IMR-90 (cell line): ENCODE measurements around the gene TBX20. TPM values are rescaled to one million over a fixed set of nuclear protein-coding genes. Genes with fewer than 3 reads are reported as not detected.

Experiments
- ATAC-seq: fragments of 200-7000 bp; cut with Tn5 transposase; 2 replicates; pipeline ENCODE4 v1.9.1; 2020; ENCODE audit warnings: low read depth, mild to moderate bottlenecking, moderate library complexity
- BruUV-seq: library from RNA; stranded (reverse); fragments of 400-500 nt; replicated peaks from 2 replicates; lab custom pipeline; 2021; lab: Mats Ljungman, UMichigan
- CTCF ChIA-PET: fragments of 300-600 bp; formaldehyde crosslinking; extraction: SDS; loops from one replicate; lab custom pipeline; 2021; ENCODE audit warnings: antibody characterized with exemption; lab: Yijun Ruan, JAX
- POLR2A ChIA-PET: fragments of 300-600 bp; sonication (Branson Sonifier 250); formaldehyde crosslinking; loops from one replicate; lab custom pipeline; 2022; ENCODE audit warnings: antibody characterized with exemption; ENCODE audit not compliant: unreplicated experiment; lab: Charles Lee
- DNase-seq: peaks from one replicate; pipeline ENCODE4 v3.0.0; 2013
- H2AFZ ChIP-seq: replicated peaks from 2 replicates; pipeline ENCODE3; 2013; ENCODE audit warnings: low read length, mild to moderate bottlenecking; ENCODE audit not compliant: poor library complexity
- H2AK5ac ChIP-seq: 2 replicates; pipeline ENCODE4 v1.6.1; 2013; ENCODE audit warnings: low read depth, low read length, inconsistent platforms
- H2AK9ac ChIP-seq: replicated peaks from 2 replicates; pipeline ENCODE3; 2013; ENCODE audit warnings: mild to moderate bottlenecking, low read depth, low read length, moderate library complexity; ENCODE audit not compliant: poor library complexity
- H2BK120ac ChIP-seq: 2 replicates; pipeline ENCODE4 v1.6.1; 2013; ENCODE audit warnings: low read depth, low read length, inconsistent platforms
- H2BK15ac ChIP-seq: 3 replicates; pipeline ENCODE4 v1.6.1; 2013; ENCODE audit warnings: low read depth, low read length, inconsistent platforms
- H2BK20ac ChIP-seq: 2 replicates; pipeline ENCODE4 v1.6.1; 2013; ENCODE audit warnings: low read depth, mild to moderate bottlenecking, inconsistent platforms, low read length, moderate library complexity
- H2BK5ac ChIP-seq: 2 replicates; pipeline ENCODE4 v1.6.1; 2013; ENCODE audit warnings: mild to moderate bottlenecking, low read depth, low read length, inconsistent platforms; ENCODE audit not compliant: poor library complexity, severe bottlenecking
- H3K14ac ChIP-seq: replicated peaks from 2 replicates; pipeline ENCODE4 v1.6.1; 2013; ENCODE audit warnings: low read depth, low read length, inconsistent platforms
- H3K18ac ChIP-seq: 2 replicates; pipeline ENCODE4 v1.6.1; 2013; ENCODE audit warnings: low read depth, low read length, control low read depth
- H3K23ac ChIP-seq: 2 replicates; pipeline ENCODE4 v1.6.1; 2013; ENCODE audit warnings: low read depth, low read length, inconsistent platforms
- H3K27ac ChIP-seq: 2 replicates; pipeline ENCODE4 v1.5.1; 2013; ENCODE audit warnings: mild to moderate bottlenecking, control low read depth, low read length; ENCODE audit not compliant: insufficient read depth
- H3K27me3 ChIP-seq: 2 replicates; pipeline ENCODE4 v1.6.1; 2013; ENCODE audit warnings: low read length; ENCODE audit not compliant: control insufficient read depth, insufficient read depth
- H3K36me3 ChIP-seq: 2 replicates; pipeline ENCODE4 v1.6.1; 2013; ENCODE audit warnings: low read length, mixed read lengths; ENCODE audit not compliant: control insufficient read depth, insufficient read depth
- H3K4ac ChIP-seq: 2 replicates; pipeline ENCODE4 v1.6.1; 2013; ENCODE audit warnings: low read depth, low read length, inconsistent platforms
- H3K4me1 ChIP-seq: 2 replicates; pipeline ENCODE4 v1.6.1; 2013; ENCODE audit warnings: low read length, mixed read lengths; ENCODE audit not compliant: control insufficient read depth, insufficient read depth
- H3K4me2 ChIP-seq: 2 replicates; pipeline ENCODE4 v1.6.1; 2013; ENCODE audit warnings: low read depth, mild to moderate bottlenecking, control low read depth, low read length, moderate library complexity
- H3K4me3 ChIP-seq: 2 replicates; pipeline ENCODE4 v1.5.1; 2013; ENCODE audit warnings: low read depth, mild to moderate bottlenecking, control low read depth, low read length, moderate library complexity; ENCODE audit not compliant: insufficient read depth
- H3K56ac ChIP-seq: 2 replicates; pipeline ENCODE4 v1.6.1; 2013; ENCODE audit warnings: low read length, inconsistent platforms; ENCODE audit not compliant: insufficient read depth; ENCODE audit errors: extremely low read depth
- H3K79me1 ChIP-seq, 2 experiments: 2 replicates each; pipeline ENCODE4 v1.6.1; 2013; ENCODE audit warnings: low read length in 2 of 2, inconsistent platforms in 1 of 2, low read depth in 1 of 2
- H3K9ac ChIP-seq: 2 replicates; pipeline ENCODE4 v1.6.1; 2013; ENCODE audit warnings: low read depth, low read length, control low read depth
- H3K9me1 ChIP-seq: 2 replicates; pipeline ENCODE4 v1.6.1; 2013; ENCODE audit warnings: low read length, inconsistent platforms; ENCODE audit not compliant: insufficient read depth
- H3K9me3 ChIP-seq: 2 replicates; pipeline ENCODE4 v1.6.1; 2013; ENCODE audit warnings: low read length; ENCODE audit not compliant: control insufficient read depth, insufficient read depth
- H4K20me1 ChIP-seq: 2 replicates; pipeline ENCODE4 v1.6.1; 2013; ENCODE audit warnings: low read length, inconsistent platforms; ENCODE audit not compliant: insufficient read depth
- H4K5ac ChIP-seq: 2 replicates; pipeline ENCODE4 v1.6.1; 2013; ENCODE audit warnings: mild to moderate bottlenecking, low read depth, low read length, control low read depth
- H4K8ac ChIP-seq, 2 experiments: 2 replicates each; pipeline ENCODE4 v1.6.1; 2013; ENCODE audit warnings: low read depth in 2 of 2, low read length in 2 of 2, control low read depth in 1 of 2, inconsistent platforms in 1 of 2
- H4K91ac ChIP-seq: 2 replicates; pipeline ENCODE4 v1.6.1; 2013; ENCODE audit warnings: low read depth, low read length, inconsistent platforms; ENCODE audit not compliant: insufficient read depth
- BHLHE40 ChIP-seq: fragments of 150-350 bp; IDR thresholded peaks from 2 replicates; pipeline ENCODE4 v1.6.1; 2016; ENCODE audit warnings: mild to moderate bottlenecking, low read depth, low read length
- CEBPB ChIP-seq: IDR thresholded peaks from 2 replicates; pipeline ENCODE4 v1.6.1; 2012; ENCODE audit warnings: low read depth, low read length, improper control_type of control experiment
- CHD1 ChIP-seq: IDR thresholded peaks from 2 replicates; pipeline ENCODE4 v1.6.1; 2012; ENCODE audit warnings: low read depth, low read length, improper control_type of control experiment
- MAFK ChIP-seq: IDR thresholded peaks from 2 replicates; pipeline ENCODE4 v1.6.1; 2012; ENCODE audit warnings: low read depth, low read length, improper control_type of control experiment
- MAZ ChIP-seq: IDR thresholded peaks from 2 replicates; pipeline ENCODE4 v1.6.1; 2012; ENCODE audit warnings: low read depth, mild to moderate bottlenecking, low read length, improper control_type of control experiment, moderate library complexity, borderline replicate concordance
- MXI1 ChIP-seq: IDR thresholded peaks from 2 replicates; pipeline ENCODE4 v1.6.1; 2012; ENCODE audit warnings: low read depth, mild to moderate bottlenecking, low read length, moderate library complexity, borderline replicate concordance
- NFE2L2 ChIP-seq: fragments of 150-350 bp; IDR thresholded peaks from 2 replicates; pipeline ENCODE4 v1.6.1; 2016; ENCODE audit warnings: low read depth, mild to moderate bottlenecking, low read length
- POLR2A ChIP-seq: IDR thresholded peaks from 2 replicates; pipeline ENCODE4 v1.6.1; 2012; ENCODE audit warnings: mild to moderate bottlenecking, low read depth, low read length
- RAD21 ChIP-seq: IDR thresholded peaks from 2 replicates; pipeline ENCODE4 v1.6.1; 2012; ENCODE audit warnings: low read length, improper control_type of control experiment
- RCOR1 ChIP-seq: IDR thresholded peaks from 2 replicates; pipeline ENCODE4 v1.6.1; 2012; ENCODE audit warnings: mild to moderate bottlenecking, low read length, improper control_type of control experiment; ENCODE audit not compliant: insufficient replicate concordance
- SMC3 ChIP-seq: fragments of 150-350 bp; IDR thresholded peaks from 2 replicates; pipeline ENCODE4 v1.6.1; 2016; ENCODE audit warnings: low read depth, mild to moderate bottlenecking, antibody characterized with exemption, low read length, moderate library complexity
- whole genome bisulfite sequencing, 2 experiments: methylation state at CpG; one replicate each; pipeline versions ENCODE4 v1.1.5 to v1.1.7; 2013; ENCODE audit warnings: missing lambda C conversion rate in 2 of 2; ENCODE audit not compliant: insufficient read length in 1 of 2; ENCODE audit errors: extremely low coverage in 2 of 2; 5-methylcytosine and 5-hydroxymethylcytosine counted together
- dilution Hi-C: fragments of 300-500 bp; cut with HindIII; formaldehyde crosslinking; loops from one replicate; pipeline ENCODE4 v1.14.3; 2018; ENCODE audit warnings: low sequenced_read_pairs; ENCODE audit not compliant: unreplicated experiment
- in situ Hi-C: fragments of 300-500 bp; cut with MboI; formaldehyde crosslinking; loops from 3 replicates; pipeline ENCODE4 v1.14.3; 2019; ENCODE audit warnings: low sequenced_read_pairs, inconsistent platforms, mixed read lengths
- intact Hi-C: fragments of 100-400 bp; cut with micrococcal nuclease; formaldehyde crosslinking; loops from 2 replicates; pipeline ENCODE4 v1.10.0; 2022
- polyA plus RNA-seq, 3 experiments: library from polyadenylated mRNA; depleted of rRNA; stranded (reverse); fragments of >200 nt; gene quantifications; 2 replicates each; pipeline ENCODE4 v1.2.3, GENCODE V29; 2012; ENCODE audit warnings: low replicate concordance in 1 of 3
- total RNA-seq: library from RNA; depleted of rRNA; stranded (reverse); fragments of >200 nt; gene quantifications from 2 replicates; pipeline ENCODE4 v1.2.3, GENCODE V29; 2012
- TF ChIP-seq, protein P1 (sequence below): fragments of 150-350 bp; IDR thresholded peaks from 2 replicates; pipeline ENCODE4 v1.6.1; 2016; ENCODE audit warnings: low read depth, mild to moderate bottlenecking, low read length, moderate library complexity, borderline replicate concordance

The TBX20 gene
- total and polyA plus RNA-seq, 2 of the 4 experiments (the other 2 are of a cell fraction) = 0.15 to 0.36 TPM

DNA sequence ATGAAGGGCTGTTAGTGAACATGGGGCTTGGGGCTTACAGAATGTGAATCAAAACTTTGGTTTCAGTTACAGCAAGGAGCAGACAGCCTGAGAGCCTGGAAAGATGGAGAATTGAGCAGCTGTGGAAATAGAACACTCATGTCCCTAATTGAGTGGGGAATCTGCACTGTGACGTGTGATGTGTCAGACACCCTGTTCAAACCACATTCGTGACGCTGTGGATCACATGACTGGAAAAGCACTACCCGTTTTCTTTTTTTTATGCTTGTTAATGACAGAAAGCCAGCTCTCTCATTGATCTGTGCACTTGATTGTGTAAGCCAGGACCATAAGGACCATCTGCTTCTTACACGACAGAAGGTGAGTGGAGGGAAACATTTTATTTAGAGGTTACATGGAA is 15.1 kb upstream of the TBX20 start:
- H2BK120ac ChIP-seq = no peak overlapping the region

More for the DNA sequence above, 15.1 kb upstream of the TBX20 start:
- H3K14ac ChIP-seq = no peak overlapping the region
- no peak overlapping the region for H3K23ac ChIP-seq
- no peaks in the 10 kb centered on the region for H3K27me3 ChIP-seq
- H3K9me3 ChIP-seq = no peaks in the 10 kb centered on the region
- H3K9ac ChIP-seq = no peak overlapping the region
- no peaks in the 10 kb centered on the region for H3K79me1 ChIP-seq
- POLR2A ChIA-PET = no interaction called here
- H3K27ac ChIP-seq = no peak overlapping the region
- no peak overlapping the region for H2BK5ac ChIP-seq
- H3K4me2 ChIP-seq = no peak overlapping the region
- no peak overlapping the region for H3K4ac ChIP-seq
- H3K9me1 ChIP-seq = no peaks in the 10 kb centered on the region
- dilution Hi-C loops (no loop called here), in situ Hi-C loops (no loop called here), intact Hi-C loops (loop anchor here (10.0 kb wide), 1 partner anchor 136 kb away; no protein-coding TSS in a partner anchor)
- no peaks in the 10 kb centered on the region for H3K36me3 ChIP-seq
- DNase-seq (no peak), ATAC-seq (no peak)
- no peaks in the 10 kb centered on the region for H3K4me1 ChIP-seq
- no peaks in the 10 kb centered on the region for H4K20me1 ChIP-seq
- CTCF ChIA-PET = no interaction called here
- no peak overlapping the region for H2AK9ac ChIP-seq
- H2BK15ac ChIP-seq = no peak overlapping the region
- TF ChIP-seq CEBPB (no peak), CHD1 (no peak), MAZ (no peak), POLR2A (no peak), MXI1 (no peak), BHLHE40 (no peak), RCOR1 (no peak), MAFK (no peak), NFE2L2 (no peak), RAD21 (no peak), SMC3 (no peak)
- TF ChIP-seq, protein P1, sequence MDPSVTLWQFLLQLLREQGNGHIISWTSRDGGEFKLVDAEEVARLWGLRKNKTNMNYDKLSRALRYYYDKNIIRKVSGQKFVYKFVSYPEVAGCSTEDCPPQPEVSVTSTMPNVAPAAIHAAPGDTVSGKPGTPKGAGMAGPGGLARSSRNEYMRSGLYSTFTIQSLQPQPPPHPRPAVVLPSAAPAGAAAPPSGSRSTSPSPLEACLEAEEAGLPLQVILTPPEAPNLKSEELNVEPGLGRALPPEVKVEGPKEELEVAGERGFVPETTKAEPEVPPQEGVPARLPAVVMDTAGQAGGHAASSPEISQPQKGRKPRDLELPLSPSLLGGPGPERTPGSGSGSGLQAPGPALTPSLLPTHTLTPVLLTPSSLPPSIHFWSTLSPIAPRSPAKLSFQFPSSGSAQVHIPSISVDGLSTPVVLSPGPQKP = no peak
- no peak overlapping the region for H3K18ac ChIP-seq
- H4K91ac ChIP-seq = no peak overlapping the region
- no peak overlapping the region for H4K5ac ChIP-seq
- no CpG with 5 or more reads among the region's 5 CpGs for WGBS, 2 experiments
- no TSS peak for BruUV-seq
- no peak overlapping the region for H3K56ac ChIP-seq
- H2AK5ac ChIP-seq = no peak overlapping the region
- no peak overlapping the region for H4K8ac ChIP-seq
- no peak overlapping the region for H2BK20ac ChIP-seq
- no peak overlapping the region for H2AFZ ChIP-seq
- H3K4me3 ChIP-seq = no peak overlapping the region
